GM18868 (cell line): ENCODE measurements around the gene KCNMB3.

ENCODE experiments used
- ATAC-seq: cut with Tn5 transposase; IDR thresholded peaks from one replicate; pipeline ENCODE4 v1.9.1; 2021; ENCODE audit warnings: mild to moderate bottlenecking, moderate library complexity; ENCODE audit not compliant: unreplicated experiment

Gene KCNMB3

GRCh38 chr3:179200790-179201189, 50.1 kb downstream of the KCNMB3 start:
- ATAC-seq, result no peak

- ATAC-seq, result no peak
Observed at GRCh38 chr3:179196700-179197099, 54.2 kb downstream of the KCNMB3 start.

GRCh38 chr3:179196098-179196497, 54.8 kb downstream of the KCNMB3 start:
- peak; percentile 89 for ATAC-seq

- ATAC-seq, result no peak
Observed at GRCh38 chr3:179194931-179195330, 56.0 kb downstream of the KCNMB3 start.
